ENCODE measurements around the gene CNTNAP2.

GRCh38 chr7:148107443-148108127 lies 1991.0 kb downstream of the CNTNAP2 start:
- no peak for TF ChIP-seq PKNOX1 (IDR thresholded peaks at IDR 0.05)
- TF ChIP-seq TAF9B (IDR thresholded peaks at IDR 0.05; ENCODE audit: partially characterized antibody), result no peak
- TF ChIP-seq HDAC6 (IDR thresholded peaks at IDR 0.05; ENCODE audit: low read depth, low read length), result no peak
- no peak for TF ChIP-seq VEZF1 (CRISPR knock-in tag; IDR thresholded peaks at IDR 0.05)
- TF ChIP-seq KLF1 (tag; IDR thresholded peaks at IDR 0.05), result no peak
- no peak for TF ChIP-seq C11orf30 (IDR thresholded peaks at IDR 0.05; ENCODE audit: low read depth)
- no peak for TF ChIP-seq MAX (CRISPR knock-in tag; IDR thresholded peaks at IDR 0.05)
- TF ChIP-seq SREBF1 (IDR thresholded peaks at IDR 0.05; ENCODE audit: borderline replicate concordance, low read depth, low read length), result no peak
- no peak for TF ChIP-seq LARP7 (IDR thresholded peaks at IDR 0.05)
- no peak for TF ChIP-seq CREB3 (tag; conservative IDR thresholded peaks at IDR 0.05; ENCODE audit: low read depth)
